SU-DHL-6 (cell line): ENCODE data around the gene PIH1D1.
A peak's percentile ranks its signal among the peaks of the same experiment; 100 is the strongest.

Experiments
- H2AFZ ChIP-seq: fragments of 200-600 bp; sonication (generic); 2 replicates; pipeline ENCODE4 v1.6.1; 2014; ENCODE audit warnings: low read depth, mild to moderate bottlenecking, moderate library complexity, mixed read lengths, antibody characterized with exemption, low read length; ENCODE audit not compliant: severe bottlenecking
- H3F3A ChIP-seq: fragments of 200-600 bp; shearing (Covaris generic); 2 replicates; pipeline ENCODE4 v1.6.0; 2016; ENCODE audit warnings: antibody characterized with exemption, mild to moderate bottlenecking; ENCODE audit not compliant: insufficient read depth
- H3K27ac ChIP-seq: fragments of 200-600 bp; sonication (generic); 2 replicates; pipeline ENCODE4 v1.5.1; 2016; ENCODE audit warnings: low read depth, mild to moderate bottlenecking, low read length, moderate library complexity, mixed read lengths
- H3K27me3 ChIP-seq: fragments of 200-600 bp; sonication (generic), shearing (Covaris generic); 2 replicates; pipeline ENCODE4 v1.6.0; 2014; ENCODE audit warnings: mild to moderate bottlenecking, low read length
- H3K36me3 ChIP-seq: fragments of 200-600 bp; sonication (generic); 2 replicates; pipeline ENCODE4 v1.6.1; 2014; ENCODE audit warnings: mild to moderate bottlenecking, low read length, mixed read lengths
- H3K4me2 ChIP-seq: fragments of 300-600, 200-600 bp; shearing (Covaris generic), sonication (generic); 2 replicates; pipeline ENCODE4 v1.6.0; 2014; ENCODE audit warnings: low read length, low read depth, mild to moderate bottlenecking; ENCODE audit not compliant: poor library complexity, severe bottlenecking
- H3K4me3 ChIP-seq: fragments of 200-600 bp; sonication (generic); 2 replicates; pipeline ENCODE4 v1.5.1; 2014; ENCODE audit warnings: antibody characterized with exemption, low read length, mild to moderate bottlenecking, mixed read lengths; ENCODE audit not compliant: insufficient read depth, poor library complexity, severe bottlenecking
- H3K79me2 ChIP-seq: fragments of 200-600 bp; sonication (generic); 2 replicates; pipeline ENCODE4 v1.6.1; 2014; ENCODE audit warnings: mild to moderate bottlenecking, low read length, moderate library complexity; ENCODE audit not compliant: insufficient read depth
- H3K9ac ChIP-seq: fragments of 200-600 bp; sonication (generic); 2 replicates; pipeline ENCODE4 v1.7.0; 2014; ENCODE audit warnings: mild to moderate bottlenecking, low read length
- H3K9me2 ChIP-seq: fragments of 200-600 bp; sonication (generic); replicated peaks from 2 replicates; pipeline ENCODE4 v1.6.1; 2014; ENCODE audit warnings: low read length; ENCODE audit not compliant: insufficient read depth
- H3K9me3 ChIP-seq: fragments of 200-600 bp; sonication (generic); 2 replicates; pipeline ENCODE4 v1.6.1; 2014; ENCODE audit warnings: low read length, mixed read lengths; ENCODE audit not compliant: insufficient read depth
- H4K20me1 ChIP-seq: fragments of 200-600 bp; sonication (generic); 2 replicates; pipeline ENCODE4 v1.6.1; 2014; ENCODE audit warnings: low read depth, mild to moderate bottlenecking, antibody characterized with exemption, low read length, moderate library complexity, mixed read lengths
- EZH2phosphoT487 ChIP-seq: fragments of 200-600 bp; sonication (generic), shearing (Covaris generic); conservative IDR thresholded peaks from 2 replicates; pipeline ENCODE4 v1.6.1; 2018; ENCODE audit warnings: mild to moderate bottlenecking, antibody characterized with exemption, low read length, moderate library complexity, mixed read lengths
- TF ChIP-seq, protein P1 (sequence below): fragments of 200-600 bp; sonication (generic); IDR thresholded peaks from one replicate; pipeline ENCODE4 v1.5.1; 2017; ENCODE audit warnings: antibody characterized with exemption, mild to moderate bottlenecking, low read length, moderate library complexity; ENCODE audit not compliant: insufficient read depth, poor library complexity, severe bottlenecking

PIH1D1 gene

DNA sequence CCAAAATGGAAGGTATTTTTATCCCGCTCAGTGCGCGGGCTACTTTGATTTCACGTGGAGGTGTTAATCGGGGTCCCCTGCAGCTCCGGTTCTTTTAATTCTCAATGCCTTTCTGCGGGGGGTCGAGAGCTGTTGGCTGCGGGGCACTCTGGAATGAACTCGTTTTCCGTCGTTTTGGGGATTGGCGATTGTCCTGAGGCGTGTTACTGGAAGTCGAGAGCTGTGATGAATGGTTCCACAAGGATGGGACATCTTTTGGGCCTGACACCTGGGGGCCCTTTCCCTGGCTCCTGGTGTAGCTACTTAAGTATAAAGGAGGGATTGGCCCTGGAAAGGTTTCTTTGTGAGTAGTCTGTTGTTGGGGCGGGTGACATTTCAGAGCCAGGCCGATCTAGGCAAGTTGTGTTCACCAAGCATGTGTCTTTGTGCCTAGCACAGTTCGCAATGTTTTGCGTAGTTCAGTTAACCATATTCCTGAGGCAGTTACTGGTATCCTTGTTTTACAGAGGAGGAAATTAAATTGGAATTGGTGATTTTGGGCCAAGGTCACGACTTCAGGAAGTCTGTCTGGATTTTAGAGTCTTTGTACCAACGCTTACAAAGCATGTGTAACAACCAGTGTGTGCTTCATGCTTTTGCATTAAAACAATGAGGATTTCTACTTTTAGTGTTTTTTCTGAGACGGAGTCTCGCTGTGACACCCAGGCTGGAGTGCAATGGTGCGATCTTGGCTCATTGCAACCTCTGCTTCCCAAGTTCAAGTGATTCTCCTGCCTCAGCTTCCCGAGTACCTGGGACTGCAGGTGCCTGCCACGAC lies 36.6 kb upstream of the PIH1D1 start:
- H3K9me3 ChIP-seq: no peaks in the 10 kb centered on the region
- peak overlapping the region; percentile 98 for H3K4me3 ChIP-seq
- peaks cover 35% of the 10 kb centered on the region for H3K36me3 ChIP-seq
- H3K27ac ChIP-seq: peak overlapping the region; percentile 91
- H3K27me3 ChIP-seq: no peaks in the 10 kb centered on the region
- peak overlapping the region; percentile 84 for H3K4me2 ChIP-seq
- H4K20me1 ChIP-seq: no peaks in the 10 kb centered on the region; the same call in 1 of the 2 replicates
- no peak overlapping the region for H2AFZ ChIP-seq
- no peak for TF ChIP-seq EZH2phosphoT487
- TF ChIP-seq, protein P1, sequence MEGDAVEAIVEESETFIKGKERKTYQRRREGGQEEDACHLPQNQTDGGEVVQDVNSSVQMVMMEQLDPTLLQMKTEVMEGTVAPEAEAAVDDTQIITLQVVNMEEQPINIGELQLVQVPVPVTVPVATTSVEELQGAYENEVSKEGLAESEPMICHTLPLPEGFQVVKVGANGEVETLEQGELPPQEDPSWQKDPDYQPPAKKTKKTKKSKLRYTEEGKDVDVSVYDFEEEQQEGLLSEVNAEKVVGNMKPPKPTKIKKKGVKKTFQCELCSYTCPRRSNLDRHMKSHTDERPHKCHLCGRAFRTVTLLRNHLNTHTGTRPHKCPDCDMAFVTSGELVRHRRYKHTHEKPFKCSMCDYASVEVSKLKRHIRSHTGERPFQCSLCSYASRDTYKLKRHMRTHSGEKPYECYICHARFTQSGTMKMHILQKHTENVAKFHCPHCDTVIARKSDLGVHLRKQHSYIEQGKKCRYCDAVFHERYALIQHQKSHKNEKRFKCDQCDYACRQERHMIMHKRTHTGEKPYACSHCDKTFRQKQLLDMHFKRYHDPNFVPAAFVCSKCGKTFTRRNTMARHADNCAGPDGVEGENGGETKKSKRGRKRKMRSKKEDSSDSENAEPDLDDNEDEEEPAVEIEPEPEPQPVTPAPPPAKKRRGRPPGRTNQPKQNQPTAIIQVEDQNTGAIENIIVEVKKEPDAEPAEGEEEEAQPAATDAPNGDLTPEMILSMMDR: no peak
- H3F3A ChIP-seq: peaks cover 58% of the 10 kb centered on the region
- H3K9me2 ChIP-seq: no peaks in the 10 kb centered on the region
- H3K79me2 ChIP-seq: peaks cover 33% of the 10 kb centered on the region
- H3K9ac ChIP-seq: peak overlapping the region; percentile 100

DNA sequence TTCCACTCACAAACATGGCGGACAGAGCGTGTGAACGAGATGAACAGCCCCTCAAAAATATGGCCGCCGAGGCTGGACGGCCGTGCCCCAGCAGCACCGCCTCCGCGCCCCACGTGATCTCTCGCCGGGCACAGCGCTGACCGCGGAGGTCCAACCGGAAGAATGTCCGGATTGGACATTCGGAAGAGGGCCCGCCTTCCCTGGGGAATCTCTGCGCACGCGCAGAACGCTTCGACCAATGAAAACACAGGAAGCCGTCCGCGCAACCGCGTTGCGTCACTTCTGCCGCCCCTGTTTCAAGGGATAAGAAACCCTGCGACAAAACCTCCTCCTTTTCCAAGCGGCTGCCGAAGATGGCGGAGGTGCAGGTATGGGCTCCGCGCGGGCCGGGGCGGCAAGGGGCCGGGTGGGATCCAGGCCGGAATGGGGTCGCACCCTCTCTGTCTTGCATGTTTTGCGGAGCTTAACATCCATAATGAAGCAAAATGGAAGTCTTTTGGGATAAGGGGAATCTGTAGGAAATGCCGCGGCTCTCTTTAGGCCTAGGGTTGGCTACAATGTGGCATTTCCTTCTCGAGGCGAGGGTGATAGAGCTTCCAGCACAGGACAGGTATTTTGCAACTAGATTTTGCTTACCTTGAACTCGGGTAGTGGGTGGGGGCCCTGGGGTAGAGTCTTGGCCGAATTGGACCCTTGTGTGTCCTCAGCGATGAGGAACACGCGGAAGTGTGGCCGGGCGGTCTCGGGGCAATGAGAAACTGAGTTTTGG lies 35.8 kb upstream of the PIH1D1 start, which contains the start of gene RPL13A:
TSS of gene RPL13A (plus strand) at position 332 of the 769 bp plus-strand sequence. CDS start at position 354, 22 bp downstream.
- Histone ChIP-seq H2AFZ (peak within 1 kb of the TSS; percentile 87), H3K4me3 (peak within 1 kb of the TSS; percentile 98), H3K9ac (peak within 1 kb of the TSS; percentile 100), H3K4me2 (peak within 1 kb of the TSS; percentile 84), H3F3A (peaks cover 50% of the 10 kb centered on the region), H3K27me3 (no peaks in the 10 kb centered on the region), H3K9me3 (no peaks in the 10 kb centered on the region), H3K27ac (peak within 1 kb of the TSS; percentile 91), H4K20me1 (no peaks in the 10 kb centered on the region; the same call in 1 of the 2 replicates), H3K36me3 (peaks cover 35% of the 10 kb centered on the region), H3K79me2 (peaks cover 33% of the 10 kb centered on the region), H3K9me2 (no peaks in the 10 kb centered on the region)
- no peak for TF ChIP-seq EZH2phosphoT487
- TF ChIP-seq, protein P1: no peak

DNA sequence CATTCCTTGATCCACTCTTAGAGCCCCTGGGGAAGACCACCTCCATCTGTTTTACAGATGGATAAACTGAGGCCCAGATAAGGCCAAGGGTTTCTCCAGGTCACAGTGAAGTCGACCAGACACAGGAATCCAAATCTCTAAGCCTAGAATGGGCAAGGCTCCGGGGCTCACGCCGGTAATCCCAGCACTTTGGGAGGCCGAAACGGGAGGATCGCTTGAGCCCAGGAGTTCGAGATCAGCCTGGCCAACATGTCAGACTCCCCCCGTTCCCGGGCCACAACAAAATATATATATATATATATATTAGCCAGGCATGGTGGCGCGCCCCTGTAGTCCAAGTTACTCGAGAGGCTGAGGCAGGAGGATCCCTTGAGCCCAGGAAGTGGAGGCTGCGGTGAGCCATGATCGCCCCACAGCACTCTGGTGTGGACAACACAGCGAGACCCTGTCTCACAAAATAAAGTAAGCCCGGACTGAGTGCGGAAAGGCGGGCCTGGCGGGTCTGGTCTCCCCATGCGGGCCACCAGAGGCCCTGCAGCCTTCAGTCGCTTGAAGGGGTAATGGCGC lies 35.2 kb upstream of the PIH1D1 start:
- Histone ChIP-seq H3F3A (peaks cover 43% of the 10 kb centered on the region), H3K27ac (no peak overlapping the region), H4K20me1 (no peaks in the 10 kb centered on the region; the same call in 1 of the 2 replicates), H3K9ac (peak overlapping the region; percentile 28; the same call in 1 of the 2 replicates), H3K79me2 (peaks cover 33% of the 10 kb centered on the region), H3K36me3 (peaks cover 35% of the 10 kb centered on the region), H2AFZ (peak overlapping the region; percentile 87), H3K9me3 (no peaks in the 10 kb centered on the region), H3K4me2 (peak overlapping the region; percentile 58), H3K4me3 (no peak overlapping the region), H3K27me3 (no peaks in the 10 kb centered on the region), H3K9me2 (no peaks in the 10 kb centered on the region)
- TF ChIP-seq, protein P1: no peak
- no peak for TF ChIP-seq EZH2phosphoT487
